ENCODE results near the gene FANCI. TPM values are rescaled to one million over a fixed set of nuclear protein-coding genes. Genes with fewer than 3 reads are reported as not detected.
"Not testable (repeated sequence)": the region's sequence is repeated elsewhere in the genome, so short reads cannot be mapped to it uniquely, and the experiment has no call there.

The FANCI gene
- total RNA-seq, 2 donors from 2014 or later = 94.5 to 173 TPM

DNA sequence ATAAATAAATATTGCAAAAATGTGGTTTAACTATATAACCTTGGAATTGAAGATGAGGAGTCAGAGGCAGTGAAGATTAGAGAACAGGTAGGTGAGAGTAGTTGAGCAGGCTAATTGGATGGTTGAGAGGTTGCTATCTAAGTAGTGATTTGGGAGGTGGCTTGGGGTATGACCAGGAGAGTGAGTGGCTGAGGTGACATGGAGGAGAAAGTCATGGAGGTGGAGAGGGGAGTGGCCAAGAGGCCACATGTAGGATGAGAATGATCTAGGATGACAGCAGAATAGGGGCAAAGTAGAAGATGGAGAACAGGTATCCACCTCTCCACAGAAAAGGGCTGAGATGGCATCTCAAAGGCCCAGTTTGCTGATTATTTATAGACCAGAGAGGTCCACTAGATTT, 11.9 kb upstream of the FANCI start:
- TF ChIP-seq, protein P1, sequence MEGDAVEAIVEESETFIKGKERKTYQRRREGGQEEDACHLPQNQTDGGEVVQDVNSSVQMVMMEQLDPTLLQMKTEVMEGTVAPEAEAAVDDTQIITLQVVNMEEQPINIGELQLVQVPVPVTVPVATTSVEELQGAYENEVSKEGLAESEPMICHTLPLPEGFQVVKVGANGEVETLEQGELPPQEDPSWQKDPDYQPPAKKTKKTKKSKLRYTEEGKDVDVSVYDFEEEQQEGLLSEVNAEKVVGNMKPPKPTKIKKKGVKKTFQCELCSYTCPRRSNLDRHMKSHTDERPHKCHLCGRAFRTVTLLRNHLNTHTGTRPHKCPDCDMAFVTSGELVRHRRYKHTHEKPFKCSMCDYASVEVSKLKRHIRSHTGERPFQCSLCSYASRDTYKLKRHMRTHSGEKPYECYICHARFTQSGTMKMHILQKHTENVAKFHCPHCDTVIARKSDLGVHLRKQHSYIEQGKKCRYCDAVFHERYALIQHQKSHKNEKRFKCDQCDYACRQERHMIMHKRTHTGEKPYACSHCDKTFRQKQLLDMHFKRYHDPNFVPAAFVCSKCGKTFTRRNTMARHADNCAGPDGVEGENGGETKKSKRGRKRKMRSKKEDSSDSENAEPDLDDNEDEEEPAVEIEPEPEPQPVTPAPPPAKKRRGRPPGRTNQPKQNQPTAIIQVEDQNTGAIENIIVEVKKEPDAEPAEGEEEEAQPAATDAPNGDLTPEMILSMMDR (conservative IDR thresholded peaks at IDR 0.05) = no peak
- Histone ChIP-seq H3K4me3 (ENCODE audit: low read length) (no peak overlapping the region), H3K9ac (ENCODE audit: extremely low read depth, low read length, poor library complexity, severe bottlenecking) (no peak overlapping the region), H3K4me1 (ENCODE audit: control insufficient read depth, insufficient read depth, low read length) (peaks cover under 1% of the 10 kb centered on the region), H3K36me3 (ENCODE audit: control insufficient read depth, insufficient read depth, low read length) (no peaks in the 10 kb centered on the region), H3K9me3 (ENCODE audit: control insufficient read depth, low read length) (no peaks in the 10 kb centered on the region), H3K27me3 (ENCODE audit: control insufficient read depth, insufficient read depth, low read length, poor library complexity, severe bottlenecking) (no peaks in the 10 kb centered on the region), H3K27ac (ENCODE audit: low read depth, low read length) (no peak overlapping the region)
- Mint-ChIP-seq H3K27me3 (ENCODE audit: insufficient read depth) (peaks cover 21% of the 10 kb centered on the region), H3K4me1 (peaks cover 6% of the 10 kb centered on the region), H3K27ac (no peak overlapping the region), H3K36me3 (ENCODE audit: low read depth) (no peaks in the 10 kb centered on the region), H3K9me3 (no peaks in the 10 kb centered on the region), H3K4me3 (no peak overlapping the region)
- DNase-seq = no peak

DNA sequence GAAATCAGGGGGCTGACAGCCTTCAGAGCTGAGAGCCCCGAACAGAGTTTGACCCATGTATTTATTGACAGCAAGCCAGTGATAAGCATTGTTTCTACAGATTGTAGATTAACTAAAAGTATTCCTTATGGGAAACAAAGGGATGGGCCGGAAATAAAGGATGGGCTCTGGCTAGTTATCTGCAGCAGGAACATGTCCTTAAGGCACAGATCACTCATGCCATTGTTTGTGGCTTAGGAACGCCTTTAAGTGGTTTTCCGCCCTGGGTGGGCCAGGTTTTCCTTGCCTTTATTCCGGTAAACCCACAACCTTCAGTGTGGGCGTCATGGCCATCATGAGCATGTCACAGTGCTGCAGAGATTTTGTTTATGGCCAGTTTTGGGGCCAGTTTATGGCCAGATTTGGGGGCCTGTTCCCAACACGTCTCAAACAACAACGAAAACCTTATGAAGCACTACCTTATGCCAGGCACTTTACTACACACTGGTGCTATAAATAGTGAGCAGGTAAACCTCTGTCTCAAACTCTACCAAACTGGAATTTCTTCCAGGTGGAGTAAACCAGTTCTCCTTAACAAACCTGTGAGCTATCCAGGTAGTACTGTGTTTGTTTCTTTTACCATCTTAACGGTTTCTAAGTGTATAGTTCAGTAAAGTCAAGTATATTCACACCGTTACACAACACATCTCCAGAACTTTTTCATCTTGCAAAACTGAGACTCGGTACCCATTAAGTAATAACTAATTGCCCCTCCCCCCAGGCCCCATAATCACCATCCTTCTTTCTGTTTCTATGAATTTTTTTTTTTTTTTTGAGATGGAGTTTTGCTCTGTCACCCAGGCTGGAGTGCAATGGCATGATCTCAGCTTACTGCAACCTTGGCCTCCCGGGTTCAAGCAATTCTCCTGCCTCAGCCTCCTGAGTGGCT, 3.6 kb upstream of the FANCI start:
- not testable (repeated sequence) for DNase-seq; H3K36me3 Mint-ChIP-seq (ENCODE audit: low read depth); H3K27ac Mint-ChIP-seq; H3K36me3 ChIP-seq (ENCODE audit: control insufficient read depth, insufficient read depth, low read length); H3K4me1 ChIP-seq (ENCODE audit: control insufficient read depth, insufficient read depth, low read length); H3K27me3 ChIP-seq (ENCODE audit: control insufficient read depth, insufficient read depth, low read length, poor library complexity, severe bottlenecking); H3K4me3 ChIP-seq (ENCODE audit: low read length); H3K4me3 Mint-ChIP-seq; H3K9ac ChIP-seq (ENCODE audit: extremely low read depth, low read length, poor library complexity, severe bottlenecking); H3K27ac ChIP-seq (ENCODE audit: low read depth, low read length)
- 90% methylated on average over 7 to 12 of the region's 12 CpGs for WGBS, 2 experiments (ENCODE audit: insufficient coverage in 1 of 2, insufficient read length in 1 of 2)
- peaks cover 11% of the 10 kb centered on the region for H3K4me1 Mint-ChIP-seq
- H3K9me3 Mint-ChIP-seq = peaks cover 22% of the 10 kb centered on the region
- H3K9me3 ChIP-seq (ENCODE audit: control insufficient read depth, low read length) = peaks cover 25% of the 10 kb centered on the region
- peaks cover 30% of the 10 kb centered on the region for H3K27me3 Mint-ChIP-seq (ENCODE audit: insufficient read depth)

DNA sequence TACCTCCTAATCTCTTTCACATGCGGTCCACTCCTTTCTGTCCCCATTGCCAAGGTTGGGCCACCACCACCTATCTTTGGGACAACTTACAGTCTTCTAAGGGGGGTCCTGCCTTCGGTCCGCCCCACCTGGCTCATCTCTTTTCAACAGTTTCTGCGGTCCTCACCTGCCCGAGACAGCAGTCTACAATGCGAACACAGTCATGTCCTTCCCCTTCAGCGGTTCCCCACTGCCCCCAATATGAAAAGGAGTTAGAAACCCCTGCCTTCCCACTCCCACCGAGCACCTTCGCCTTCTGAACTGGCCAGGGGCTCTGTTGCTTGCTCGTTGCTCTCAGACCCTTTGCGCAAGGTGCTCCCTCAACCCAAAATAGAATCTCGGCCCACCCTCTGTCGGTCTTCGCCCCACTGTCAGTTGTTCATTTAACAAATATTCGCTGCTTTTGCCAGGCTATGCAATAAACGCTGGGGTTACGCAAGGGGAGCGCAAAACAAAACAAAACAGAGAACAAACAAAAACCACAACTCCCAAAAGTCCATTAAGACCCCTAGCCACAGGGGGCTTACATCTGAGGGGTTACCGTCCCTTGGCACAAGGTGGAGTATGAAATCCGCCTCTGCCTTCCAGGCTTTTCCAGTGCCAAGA, 611 bp upstream of the FANCI start:
- Histone ChIP-seq H3K9me3 (ENCODE audit: control insufficient read depth, low read length) (peaks cover 25% of the 10 kb centered on the region), H3K36me3 (ENCODE audit: control insufficient read depth, insufficient read depth, low read length) (peaks cover 8% of the 10 kb centered on the region), H3K27me3 (ENCODE audit: control insufficient read depth, insufficient read depth, low read length, poor library complexity, severe bottlenecking) (peaks cover 4% of the 10 kb centered on the region), H3K9ac (ENCODE audit: extremely low read depth, low read length, poor library complexity, severe bottlenecking) (no peak overlapping the region), H3K4me1 (ENCODE audit: control insufficient read depth, insufficient read depth, low read length) (no peaks in the 10 kb centered on the region), H3K4me3 (ENCODE audit: low read length) (peak overlapping the region; percentile 92), H3K27ac (ENCODE audit: low read depth, low read length) (no peak overlapping the region)
- peak; percentile 45 for DNase-seq
- 82 to 84% methylated on average over 12 to 20 of the region's 20 CpGs for WGBS, 2 experiments (ENCODE audit: insufficient coverage in 1 of 2, insufficient read length in 1 of 2)
- Mint-ChIP-seq H3K4me3 (peak overlapping the region; percentile 95), H3K36me3 (ENCODE audit: low read depth) (peaks cover 13% of the 10 kb centered on the region), H3K4me1 (peaks cover 17% of the 10 kb centered on the region), H3K9me3 (peaks cover 22% of the 10 kb centered on the region), H3K27me3 (ENCODE audit: insufficient read depth) (peaks cover 26% of the 10 kb centered on the region), H3K27ac (no peak overlapping the region)
- TF ChIP-seq, protein P1 (conservative IDR thresholded peaks at IDR 0.05) = no peak

Measured in endodermal cell (in vitro differentiated cells).